ENCODE results near the gene JAM3. TPM values are rescaled to one million over a fixed set of nuclear protein-coding genes. Genes with fewer than 3 reads are reported as not detected.

Gene JAM3
- total RNA-seq, 3 donors from 2014 or later (not counting 1 experiment from before 2014, with no cell fraction given), result 2.1 to 3.8 (median 2.4) TPM

- no CpG with 5 or more reads among the region's 1 CpG for WGBS (ENCODE audit: insufficient coverage)
- no peak overlapping the region for H3K27ac Mint-ChIP-seq
- H3K36me3 Mint-ChIP-seq, result peaks cover 15% of the 10 kb centered on the region
- no peaks in the 10 kb centered on the region for H3K36me3 ChIP-seq (ENCODE audit: control insufficient read depth, insufficient read depth, low read length)
- no peaks in the 10 kb centered on the region for H3K9me3 ChIP-seq (ENCODE audit: control insufficient read depth, insufficient read depth, low read length)
- peaks cover 7 to 16% of the 10 kb centered on the region in 2 donors for H3K9me3 Mint-ChIP-seq
- H3K4me1 ChIP-seq (ENCODE audit: control insufficient read depth, insufficient read depth, low read length), result no peaks in the 10 kb centered on the region
- TF ChIP-seq, protein P1, sequence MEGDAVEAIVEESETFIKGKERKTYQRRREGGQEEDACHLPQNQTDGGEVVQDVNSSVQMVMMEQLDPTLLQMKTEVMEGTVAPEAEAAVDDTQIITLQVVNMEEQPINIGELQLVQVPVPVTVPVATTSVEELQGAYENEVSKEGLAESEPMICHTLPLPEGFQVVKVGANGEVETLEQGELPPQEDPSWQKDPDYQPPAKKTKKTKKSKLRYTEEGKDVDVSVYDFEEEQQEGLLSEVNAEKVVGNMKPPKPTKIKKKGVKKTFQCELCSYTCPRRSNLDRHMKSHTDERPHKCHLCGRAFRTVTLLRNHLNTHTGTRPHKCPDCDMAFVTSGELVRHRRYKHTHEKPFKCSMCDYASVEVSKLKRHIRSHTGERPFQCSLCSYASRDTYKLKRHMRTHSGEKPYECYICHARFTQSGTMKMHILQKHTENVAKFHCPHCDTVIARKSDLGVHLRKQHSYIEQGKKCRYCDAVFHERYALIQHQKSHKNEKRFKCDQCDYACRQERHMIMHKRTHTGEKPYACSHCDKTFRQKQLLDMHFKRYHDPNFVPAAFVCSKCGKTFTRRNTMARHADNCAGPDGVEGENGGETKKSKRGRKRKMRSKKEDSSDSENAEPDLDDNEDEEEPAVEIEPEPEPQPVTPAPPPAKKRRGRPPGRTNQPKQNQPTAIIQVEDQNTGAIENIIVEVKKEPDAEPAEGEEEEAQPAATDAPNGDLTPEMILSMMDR (IDR thresholded peaks at IDR 0.05), result no peak
- H3K4me3 Mint-ChIP-seq, result no peak overlapping the region
- H3K27me3 ChIP-seq (ENCODE audit: control insufficient read depth, insufficient read depth, low read length), result no peaks in the 10 kb centered on the region
- H3K27me3 Mint-ChIP-seq (ENCODE audit: low read depth in 2 of 2), result peaks cover 8 to 19% of the 10 kb centered on the region in 2 donors
- ATAC-seq (no peak), DNase-seq (no peak)
- no peak overlapping the region for H3K27ac ChIP-seq (ENCODE audit: low read length)
- intact Hi-C loops (cut with micrococcal nuclease), result no loop called here
- peaks cover 0 to 2% of the 10 kb centered on the region in 2 donors for H3K4me1 Mint-ChIP-seq
- H3K4me3 ChIP-seq (ENCODE audit: low read length), result no peak overlapping the region
These were observed 65.3 kb downstream of the JAM3 start for GRCh38 chr11:134134167-134134566.

- 94% methylated on average over 8 of the region's 9 CpGs for WGBS (ENCODE audit: insufficient coverage)
- Histone ChIP-seq H3K27me3 (ENCODE audit: control insufficient read depth, insufficient read depth, low read length) (no peaks in the 10 kb centered on the region), H3K27ac (ENCODE audit: low read length) (no peak overlapping the region), H3K9me3 (ENCODE audit: control insufficient read depth, insufficient read depth, low read length) (no peaks in the 10 kb centered on the region), H3K36me3 (ENCODE audit: control insufficient read depth, insufficient read depth, low read length) (no peaks in the 10 kb centered on the region), H3K4me1 (ENCODE audit: control insufficient read depth, insufficient read depth, low read length) (no peaks in the 10 kb centered on the region), H3K4me3 (ENCODE audit: low read length) (no peak overlapping the region)
- no peak for ATAC-seq
- H3K9me3 Mint-ChIP-seq, result peaks cover 0 to 3% of the 10 kb centered on the region in 2 donors
- no peak for DNase-seq
- no peaks in the 10 kb centered on the region for H3K36me3 Mint-ChIP-seq
- TF ChIP-seq, protein P1 (IDR thresholded peaks at IDR 0.05), result no peak
- no peak overlapping the region for H3K4me3 Mint-ChIP-seq
- intact Hi-C loops (cut with micrococcal nuclease), result loop anchor here (2.0 kb wide), 2 partner anchors 88 to 212 kb away; no protein-coding TSS in a partner anchor
- H3K4me1 Mint-ChIP-seq, result peaks cover 0 to 8% of the 10 kb centered on the region in 2 donors
- no peak overlapping the region for H3K27ac Mint-ChIP-seq
- H3K27me3 Mint-ChIP-seq (ENCODE audit: low read depth in 2 of 2), result peaks cover 12 to 13% of the 10 kb centered on the region in 2 donors
These were observed 69.5 kb downstream of the JAM3 start for GRCh38 chr11:134138376-134138775.

GRCh38 chr11:134139303-134139872 lies 70.5 kb downstream of the JAM3 start:
- no peak overlapping the region for H3K27ac Mint-ChIP-seq
- peaks cover 6 to 19% of the 10 kb centered on the region in 2 donors for H3K4me1 Mint-ChIP-seq
- Histone ChIP-seq H3K27me3 (ENCODE audit: control insufficient read depth, insufficient read depth, low read length) (no peaks in the 10 kb centered on the region), H3K36me3 (ENCODE audit: control insufficient read depth, insufficient read depth, low read length) (no peaks in the 10 kb centered on the region), H3K4me1 (ENCODE audit: control insufficient read depth, insufficient read depth, low read length) (no peaks in the 10 kb centered on the region), H3K4me3 (ENCODE audit: low read length) (no peak overlapping the region), H3K27ac (ENCODE audit: low read length) (no peak overlapping the region), H3K9me3 (ENCODE audit: control insufficient read depth, insufficient read depth, low read length) (no peaks in the 10 kb centered on the region)
- H3K4me3 Mint-ChIP-seq, result no peak overlapping the region
- ATAC-seq, result no peak
- H3K9me3 Mint-ChIP-seq, result no peaks in the 10 kb centered on the region
- H3K36me3 Mint-ChIP-seq, result no peaks in the 10 kb centered on the region
- intact Hi-C loops (cut with micrococcal nuclease), result loop anchor here (2.0 kb wide), 2 partner anchors 89 to 213 kb away; no protein-coding TSS in a partner anchor
- no peak for DNase-seq
- 73% methylated on average over 12 of the region's 12 CpGs for WGBS (ENCODE audit: insufficient coverage)
- H3K27me3 Mint-ChIP-seq (ENCODE audit: low read depth in 2 of 2), result peaks cover 5 to 7% of the 10 kb centered on the region in 2 donors
- TF ChIP-seq, protein P1 (IDR thresholded peaks at IDR 0.05), result no peak
